Common myeloid progenitor, CD34-positive (primary cell): ENCODE results near the gene UVRAG.

Source experiments
- CTCF ChIA-PET: fragments of 350-600 bp; sonication (Branson Sonifier 250); formaldehyde crosslinking; loops from one replicate; lab custom pipeline; 2021; ENCODE audit warnings: antibody characterized with exemption; lab: Charles Lee
- POLR2A ChIA-PET: fragments of 350-600 bp; sonication (Branson Sonifier 250); formaldehyde crosslinking; loops from one replicate; lab custom pipeline; 2021; ENCODE audit warnings: antibody characterized with exemption; lab: Charles Lee
- DNase-seq, 3 donors: peaks; one replicate each; pipeline versions ENCODE4 v3.0.0 to v3.0.0-alpha.2; 2013
- H3K27ac ChIP-seq, 2 experiments: 1 replicate in 1 of 2; 2 replicates in 1 of 2; pipeline ENCODE4 v1.7.0; 2013; ENCODE audit warnings: inconsistent platforms in 2 of 2, low read length in 2 of 2, mild to moderate bottlenecking in 2 of 2, low read depth in 1 of 2, moderate library complexity in 1 of 2; ENCODE audit not compliant: severe bottlenecking in 2 of 2, insufficient read depth in 1 of 2, poor library complexity in 1 of 2
- H3K27me3 ChIP-seq, 5 experiments: replicated peaks in 2 of 5; 1 replicate in 3 of 5; 2 replicates in 2 of 5; pipeline versions ENCODE4 v1.6.1 to v1.7.0; 2013; ENCODE audit warnings: low read length in 4 of 5, mild to moderate bottlenecking in 2 of 5, moderate library complexity in 2 of 5, inconsistent platforms in 1 of 5; ENCODE audit not compliant: insufficient read depth in 5 of 5, control insufficient read depth in 4 of 5
- H3K36me3 ChIP-seq, 4 experiments: 1 replicate in 2 of 4; 2 replicates in 2 of 4; pipeline versions ENCODE4 v1.6.1 to v1.7.0; 2013; ENCODE audit warnings: low read length in 3 of 4, control low read depth in 1 of 4, mild to moderate bottlenecking in 1 of 4; ENCODE audit not compliant: control insufficient read depth in 4 of 4, insufficient read depth in 4 of 4
- H3K4me1 ChIP-seq, 4 experiments: 1 replicate in 3 of 4; 2 replicates in 1 of 4; pipeline versions ENCODE4 v1.6.1 to v1.7.1; 2013; ENCODE audit warnings: low read length in 3 of 4, mild to moderate bottlenecking in 3 of 4, control low read depth in 1 of 4, inconsistent platforms in 1 of 4, moderate library complexity in 1 of 4; ENCODE audit not compliant: control insufficient read depth in 4 of 4, insufficient read depth in 4 of 4; ENCODE audit errors: control extremely low read depth in 1 of 4
- H3K4me3 ChIP-seq, 7 experiments: 1 replicate in 4 of 7; 2 replicates in 3 of 7; pipeline versions ENCODE4 v1.5.1 to v1.7.0; 2013; ENCODE audit warnings: mild to moderate bottlenecking in 7 of 7, low read length in 6 of 7, moderate library complexity in 6 of 7, inconsistent platforms in 2 of 7, low read depth in 2 of 7, control low read depth in 1 of 7; ENCODE audit not compliant: insufficient read depth in 4 of 7, control insufficient read depth in 1 of 7; ENCODE audit errors: extremely low read depth in 1 of 7
- H3K9me3 ChIP-seq, 5 experiments: 1 replicate in 4 of 5; 2 replicates in 1 of 5; pipeline versions ENCODE4 v1.6.1 to v1.7.1; 2013; ENCODE audit warnings: low read length in 4 of 5, mild to moderate bottlenecking in 2 of 5, inconsistent platforms in 1 of 5, low read depth in 1 of 5, moderate library complexity in 1 of 5; ENCODE audit not compliant: control insufficient read depth in 4 of 5, insufficient read depth in 2 of 5; ENCODE audit errors: control extremely low read depth in 1 of 5
- WGBS: methylation state at CpG from one replicate; pipeline ENCODE4 v1.1.5; 2013; ENCODE audit not compliant: insufficient coverage; 5-methylcytosine and 5-hydroxymethylcytosine counted together

UVRAG gene

GRCh38 chr11:75782540-75783263 lies 32.3 kb upstream of the UVRAG start:
- no peaks in the 10 kb centered on the region for H3K27me3 ChIP-seq
- peaks cover 0 to 17% (median 4%) of the 10 kb centered on the region in 4 experiments for H3K4me1 ChIP-seq
- 100% methylated on average over 4 of the region's 4 CpGs for WGBS
- H3K9me3 ChIP-seq: no peaks in the 10 kb centered on the region
- ChIA-PET POLR2A (no interaction called here), CTCF (interaction anchor here (1.3 kb wide), 1 partner anchor 86 kb away, joined by 3 read pairs; no protein-coding TSS in a partner anchor)
- no peaks in the 10 kb centered on the region for H3K36me3 ChIP-seq
- no peak overlapping the region for H3K27ac ChIP-seq
- DNase-seq: no peak
- no peak overlapping the region for H3K4me3 ChIP-seq

- H3K36me3 ChIP-seq: no peaks in the 10 kb centered on the region
- no peaks in the 10 kb centered on the region for H3K27me3 ChIP-seq
- peaks cover 0 to 11% (median 4%) of the 10 kb centered on the region in 4 experiments for H3K4me1 ChIP-seq
- no peak overlapping the region for H3K27ac ChIP-seq
- DNase-seq: no peak
- H3K4me3 ChIP-seq: no peak overlapping the region
- WGBS: 94% methylated on average over 3 of the region's 4 CpGs
- H3K9me3 ChIP-seq: no peaks in the 10 kb centered on the region
- CTCF ChIA-PET: interaction anchor here (1.0 to 1.3 kb wide), 2 partner anchors 63 to 85 kb away, joined by 3 read pairs; no protein-coding TSS in a partner anchor
- POLR2A ChIA-PET: no interaction called here
These were observed 31.5 kb upstream of the UVRAG start for GRCh38 chr11:75783416-75784084.

- H3K27me3 ChIP-seq: no peaks in the 10 kb centered on the region
- POLR2A ChIA-PET: no interaction called here
- 94% methylated on average over 2 of the region's 2 CpGs for WGBS
- H3K4me1 ChIP-seq: peaks cover 0 to 11% (median 4%) of the 10 kb centered on the region in 4 experiments
- CTCF ChIA-PET: interaction anchor here (1.0 kb wide), 1 partner anchor 64 kb away, joined by 3 read pairs; no protein-coding TSS in a partner anchor
- H3K27ac ChIP-seq: no peak overlapping the region
- H3K9me3 ChIP-seq: no peaks in the 10 kb centered on the region
- no peaks in the 10 kb centered on the region for H3K36me3 ChIP-seq
- no peak for DNase-seq
- H3K4me3 ChIP-seq: no peak overlapping the region
These were observed 30.9 kb upstream of the UVRAG start for GRCh38 chr11:75784085-75784478.

GRCh38 chr11:75784506-75784905 lies 30.5 kb upstream of the UVRAG start:
- 80% methylated on average over 1 of the region's 1 CpG for WGBS
- ChIA-PET POLR2A (no interaction called here), CTCF (interaction anchor here (1.0 kb wide), 1 partner anchor 64 kb away, joined by 3 read pairs; no protein-coding TSS in a partner anchor)
- DNase-seq: no peak
- Histone ChIP-seq H3K27ac (no peak overlapping the region), H3K9me3 (no peaks in the 10 kb centered on the region), H3K27me3 (no peaks in the 10 kb centered on the region), H3K36me3 (no peaks in the 10 kb centered on the region), H3K4me1 (peaks cover 0 to 11% (median 4%) of the 10 kb centered on the region in 4 experiments), H3K4me3 (no peak overlapping the region)

- H3K36me3 ChIP-seq: no peaks in the 10 kb centered on the region
- no peak overlapping the region for H3K27ac ChIP-seq
- ChIA-PET POLR2A (no interaction called here), CTCF (interaction anchor here (1.1 kb wide), 1 partner anchor 9 kb away, joined by 3 read pairs; no protein-coding TSS in a partner anchor)
- 100% methylated on average over 4 of the region's 4 CpGs for WGBS
- H3K4me3 ChIP-seq: no peak overlapping the region
- H3K27me3 ChIP-seq: no peaks in the 10 kb centered on the region
- DNase-seq: no peak
- H3K9me3 ChIP-seq: no peaks in the 10 kb centered on the region
- peaks cover 0 to 11% (median 4%) of the 10 kb centered on the region in 4 experiments for H3K4me1 ChIP-seq
These were observed 29.8 kb upstream of the UVRAG start for GRCh38 chr11:75785187-75785586.

- ChIA-PET CTCF (interaction anchor here (0.7 to 1.1 kb wide), 2 partner anchors 8 to 26 kb away, joined by 3 read pairs; no protein-coding TSS in a partner anchor), POLR2A (no interaction called here)
- no peak overlapping the region for H3K4me3 ChIP-seq
- DNase-seq: no peak
- no peaks in the 10 kb centered on the region for H3K9me3 ChIP-seq
- peaks cover 0 to 11% (median 4%) of the 10 kb centered on the region in 4 experiments for H3K4me1 ChIP-seq
- 98% methylated on average over 8 of the region's 8 CpGs for WGBS
- no peaks in the 10 kb centered on the region for H3K27me3 ChIP-seq
- H3K27ac ChIP-seq: no peak overlapping the region
- no peaks in the 10 kb centered on the region for H3K36me3 ChIP-seq
These were observed 28.8 kb upstream of the UVRAG start for GRCh38 chr11:75786101-75786736.
